ENCODE results near the gene ADAMTS20. TPM values are rescaled to one million over a fixed set of nuclear protein-coding genes. Genes with fewer than 3 reads are reported as not detected.

ADAMTS20 gene
- total RNA-seq, 5 donors from 2014 or later (not counting 1 experiment from before 2014, with no cell fraction given) = not detected

DNA sequence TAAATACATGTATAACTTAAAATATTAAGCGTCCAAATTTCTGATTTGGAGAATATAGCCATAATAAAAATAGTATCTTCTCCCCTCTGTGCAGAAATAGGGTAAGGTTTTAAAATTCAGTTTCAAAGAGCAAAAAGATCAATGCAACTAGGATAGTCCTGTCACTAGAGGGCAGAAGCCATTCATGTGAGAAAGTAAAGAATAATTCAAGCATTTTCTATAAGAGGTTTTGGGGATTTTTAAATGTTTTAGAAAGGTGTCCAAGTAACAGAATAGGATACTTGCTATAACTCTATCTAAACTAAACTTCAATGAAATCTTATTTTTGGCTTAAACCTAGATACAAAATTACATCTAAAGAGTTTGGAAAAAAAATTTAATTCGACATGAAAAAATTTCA lies 50.3 kb downstream of the ADAMTS20 start:
- ChIA-PET CTCF (no interaction called here), POLR2A (no interaction called here)
- Histone ChIP-seq H3K27me3 (replicated peaks in 1 of 2; ENCODE audit: control insufficient read depth in 2 of 2, extremely low read depth in 1 of 2, insufficient read depth in 2 of 2, low read length in 1 of 2) (no peaks in the 10 kb centered on the region), H3K9me3 (no peaks in the 10 kb centered on the region), H3K4me3 (ENCODE audit: control insufficient read depth in 1 of 2, extremely low read depth in 1 of 2, low read length in 1 of 2) (no peak overlapping the region), H3K36me3 (ENCODE audit: control insufficient read depth in 2 of 2, extremely low read depth in 1 of 2, insufficient read depth in 1 of 2, low read length in 1 of 2) (no peaks in the 10 kb centered on the region), H3K4me1 (ENCODE audit: control insufficient read depth in 1 of 2, extremely low read depth in 1 of 2, insufficient read depth in 2 of 2, low read length in 2 of 2) (no peaks in the 10 kb centered on the region), H3K27ac (ENCODE audit: low read length) (no peak overlapping the region)
- Mint-ChIP-seq H3K9me3 (no peaks in the 10 kb centered on the region), H3K36me3 (no peaks in the 10 kb centered on the region), H3K4me1 (no peaks in the 10 kb centered on the region), H3K4me3 (no peak overlapping the region), H3K27ac (no peak overlapping the region), H3K27me3 (no peaks in the 10 kb centered on the region)
- no CpG with 5 or more reads among the region's 2 CpGs for WGBS (ENCODE audit: insufficient coverage)
- ATAC-seq (replicated peaks in 1 of 4) (no peak), DNase-seq (no peak)

DNA sequence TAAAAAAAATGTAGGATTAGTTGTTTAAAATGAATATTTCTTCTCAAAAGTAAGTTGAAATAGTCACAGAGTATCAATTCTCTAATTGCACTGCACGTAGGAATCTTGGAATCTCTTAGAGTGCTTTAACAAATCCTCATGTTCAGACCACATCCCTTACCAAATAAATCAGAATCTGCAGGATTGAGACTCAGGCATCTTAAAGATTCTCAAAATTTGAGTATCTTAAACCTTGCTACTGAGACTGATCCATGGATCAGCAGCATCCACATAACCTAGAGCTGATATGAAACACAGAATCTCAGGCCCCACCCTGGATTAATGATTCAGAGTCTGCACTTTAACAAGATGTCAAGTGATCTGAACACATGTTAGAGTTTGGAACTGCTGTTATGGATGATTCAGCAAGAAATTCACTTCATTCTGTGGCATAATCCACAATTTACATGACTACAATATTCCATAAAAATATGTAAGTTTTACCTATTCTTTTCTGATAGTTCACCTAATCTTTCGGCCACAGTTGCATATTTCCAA lies 58.7 kb downstream of the ADAMTS20 start:
- no peaks in the 10 kb centered on the region for H3K4me1 Mint-ChIP-seq
- H3K27ac ChIP-seq (ENCODE audit: low read length) = no peak overlapping the region
- no peaks in the 10 kb centered on the region for H3K4me1 ChIP-seq (ENCODE audit: control insufficient read depth in 1 of 2, extremely low read depth in 1 of 2, insufficient read depth in 2 of 2, low read length in 2 of 2)
- DNase-seq = no peak
- H3K27ac Mint-ChIP-seq = no peak overlapping the region
- H3K27me3 Mint-ChIP-seq = no peaks in the 10 kb centered on the region
- ChIA-PET CTCF (no interaction called here), POLR2A (no interaction called here)
- no peaks in the 10 kb centered on the region for H3K27me3 ChIP-seq (replicated peaks in 1 of 2; ENCODE audit: control insufficient read depth in 2 of 2, extremely low read depth in 1 of 2, insufficient read depth in 2 of 2, low read length in 1 of 2)
- H3K4me3 Mint-ChIP-seq = no peak overlapping the region
- H3K36me3 ChIP-seq (ENCODE audit: control insufficient read depth in 2 of 2, extremely low read depth in 1 of 2, insufficient read depth in 1 of 2, low read length in 1 of 2) = no peaks in the 10 kb centered on the region
- no peak overlapping the region for H3K4me3 ChIP-seq (ENCODE audit: control insufficient read depth in 1 of 2, extremely low read depth in 1 of 2, low read length in 1 of 2)
- no peaks in the 10 kb centered on the region for H3K9me3 ChIP-seq
- no peaks in the 10 kb centered on the region for H3K9me3 Mint-ChIP-seq
- no peaks in the 10 kb centered on the region for H3K36me3 Mint-ChIP-seq
- WGBS (ENCODE audit: insufficient coverage) = no CpG with 5 or more reads among the region's 2 CpGs
- ATAC-seq (replicated peaks in 1 of 4) = no peak

- ATAC-seq (replicated peaks in 1 of 4) (no peak), DNase-seq (no peak)
- no peak overlapping the region for H3K27ac ChIP-seq (ENCODE audit: low read length)
- WGBS (ENCODE audit: insufficient coverage) = 93% methylated on average over 3 of the region's 3 CpGs
- ChIA-PET POLR2A (no interaction called here), CTCF (no interaction called here)
- peaks cover 0 to 2% of the 10 kb centered on the region in 2 experiments for H3K27me3 ChIP-seq (replicated peaks in 1 of 2; ENCODE audit: control insufficient read depth in 2 of 2, extremely low read depth in 1 of 2, insufficient read depth in 2 of 2, low read length in 1 of 2)
- Mint-ChIP-seq H3K36me3 (no peaks in the 10 kb centered on the region), H3K4me3 (no peak overlapping the region), H3K4me1 (no peaks in the 10 kb centered on the region), H3K27ac (no peak overlapping the region), H3K27me3 (no peaks in the 10 kb centered on the region), H3K9me3 (peaks cover 7 to 14% (median 12%) of the 10 kb centered on the region in 3 donors)
- no peak overlapping the region for H3K4me3 ChIP-seq (ENCODE audit: control insufficient read depth in 1 of 2, extremely low read depth in 1 of 2, low read length in 1 of 2)
- no peaks in the 10 kb centered on the region for H3K36me3 ChIP-seq (ENCODE audit: control insufficient read depth in 2 of 2, extremely low read depth in 1 of 2, insufficient read depth in 1 of 2, low read length in 1 of 2)
- H3K4me1 ChIP-seq (ENCODE audit: control insufficient read depth in 1 of 2, extremely low read depth in 1 of 2, insufficient read depth in 2 of 2, low read length in 2 of 2) = no peaks in the 10 kb centered on the region
- H3K9me3 ChIP-seq = no peaks in the 10 kb centered on the region
Observed at GRCh38 chr12:43482311-43483085, 69.5 kb downstream of the ADAMTS20 start.

GRCh38 chr12:43480591-43480990 lies 71.4 kb downstream of the ADAMTS20 start:
- Mint-ChIP-seq H3K4me3 (no peak overlapping the region), H3K36me3 (no peaks in the 10 kb centered on the region), H3K4me1 (no peaks in the 10 kb centered on the region), H3K27me3 (no peaks in the 10 kb centered on the region), H3K9me3 (peaks cover 7 to 12% (median 10%) of the 10 kb centered on the region in 3 donors), H3K27ac (no peak overlapping the region)
- no peak for ATAC-seq (replicated peaks in 1 of 4)
- no CpG with 5 or more reads among the region's 3 CpGs for WGBS (ENCODE audit: insufficient coverage)
- no peak overlapping the region for H3K27ac ChIP-seq (ENCODE audit: low read length)
- H3K36me3 ChIP-seq (ENCODE audit: control insufficient read depth in 2 of 2, extremely low read depth in 1 of 2, insufficient read depth in 1 of 2, low read length in 1 of 2) = no peaks in the 10 kb centered on the region
- ChIA-PET POLR2A (no interaction called here), CTCF (no interaction called here)
- H3K27me3 ChIP-seq (replicated peaks in 1 of 2; ENCODE audit: control insufficient read depth in 2 of 2, extremely low read depth in 1 of 2, insufficient read depth in 2 of 2, low read length in 1 of 2) = peaks cover 0 to 2% of the 10 kb centered on the region in 2 experiments
- no peaks in the 10 kb centered on the region for H3K4me1 ChIP-seq (ENCODE audit: control insufficient read depth in 1 of 2, extremely low read depth in 1 of 2, insufficient read depth in 2 of 2, low read length in 2 of 2)
- no peaks in the 10 kb centered on the region for H3K9me3 ChIP-seq
- DNase-seq = no peak
- no peak overlapping the region for H3K4me3 ChIP-seq (ENCODE audit: control insufficient read depth in 1 of 2, extremely low read depth in 1 of 2, low read length in 1 of 2)

GRCh38 chr12:43462741-43463140 lies 89.3 kb downstream of the ADAMTS20 start:
- DNase-seq (no peak), ATAC-seq (replicated peaks in 1 of 4) (no peak)
- no peaks in the 10 kb centered on the region for H3K36me3 Mint-ChIP-seq
- H3K36me3 ChIP-seq (ENCODE audit: control insufficient read depth in 2 of 2, extremely low read depth in 1 of 2, insufficient read depth in 1 of 2, low read length in 1 of 2) = no peaks in the 10 kb centered on the region
- 86% methylated on average over 3 of the region's 3 CpGs for WGBS (ENCODE audit: insufficient coverage)
- ChIA-PET POLR2A (no interaction called here), CTCF (interaction anchor here in 1 of 2 donors (0.6 kb wide), 1 partner anchor 14 kb away, joined by 3 read pairs; no protein-coding TSS in a partner anchor)
- peaks cover 0 to under 1% (median 0%) of the 10 kb centered on the region in 3 donors for H3K9me3 Mint-ChIP-seq
- H3K9me3 ChIP-seq = no peaks in the 10 kb centered on the region
- no peak overlapping the region for H3K27ac ChIP-seq (ENCODE audit: low read length)
- H3K4me3 Mint-ChIP-seq = no peak overlapping the region
- H3K27me3 ChIP-seq (replicated peaks in 1 of 2; ENCODE audit: control insufficient read depth in 2 of 2, extremely low read depth in 1 of 2, insufficient read depth in 2 of 2, low read length in 1 of 2) = no peaks in the 10 kb centered on the region
- H3K27ac Mint-ChIP-seq = no peak overlapping the region
- H3K4me1 ChIP-seq (ENCODE audit: control insufficient read depth in 1 of 2, extremely low read depth in 1 of 2, insufficient read depth in 2 of 2, low read length in 2 of 2) = no peaks in the 10 kb centered on the region
- no peaks in the 10 kb centered on the region for H3K4me1 Mint-ChIP-seq
- no peaks in the 10 kb centered on the region for H3K27me3 Mint-ChIP-seq
- H3K4me3 ChIP-seq (ENCODE audit: control insufficient read depth in 1 of 2, extremely low read depth in 1 of 2, low read length in 1 of 2) = no peak overlapping the region

GRCh38 chr12:43462080-43462479 lies 89.9 kb downstream of the ADAMTS20 start:
- H3K4me3 ChIP-seq (ENCODE audit: control insufficient read depth in 1 of 2, extremely low read depth in 1 of 2, low read length in 1 of 2) = no peak overlapping the region
- H3K4me3 Mint-ChIP-seq = no peak overlapping the region
- H3K4me1 Mint-ChIP-seq = no peaks in the 10 kb centered on the region
- no peaks in the 10 kb centered on the region for H3K36me3 ChIP-seq (ENCODE audit: control insufficient read depth in 2 of 2, extremely low read depth in 1 of 2, insufficient read depth in 1 of 2, low read length in 1 of 2)
- H3K9me3 Mint-ChIP-seq = peaks cover 3 to 7% (median 3%) of the 10 kb centered on the region in 3 donors
- ATAC-seq (replicated peaks in 1 of 4) (no peak), DNase-seq (no peak)
- H3K27ac Mint-ChIP-seq = no peak overlapping the region
- no peaks in the 10 kb centered on the region for H3K36me3 Mint-ChIP-seq
- ChIA-PET POLR2A (no interaction called here), CTCF (no interaction called here)
- no peaks in the 10 kb centered on the region for H3K27me3 Mint-ChIP-seq
- WGBS (ENCODE audit: insufficient coverage) = no CpG with 5 or more reads among the region's 2 CpGs
- no peaks in the 10 kb centered on the region for H3K27me3 ChIP-seq (replicated peaks in 1 of 2; ENCODE audit: control insufficient read depth in 2 of 2, extremely low read depth in 1 of 2, insufficient read depth in 2 of 2, low read length in 1 of 2)
- no peaks in the 10 kb centered on the region for H3K9me3 ChIP-seq
- H3K4me1 ChIP-seq (ENCODE audit: control insufficient read depth in 1 of 2, extremely low read depth in 1 of 2, insufficient read depth in 2 of 2, low read length in 2 of 2) = no peaks in the 10 kb centered on the region
- no peak overlapping the region for H3K27ac ChIP-seq (ENCODE audit: low read length)
